ENCODE measurements around the gene DALRD3.

DALRD3 gene

GRCh38 chr3:49017971-49018706, at the start of gene DALRD3:
Gene DALRD3, minus strand, starts transcription at chr3:49018580. Its CDS starts 16 bp downstream, at chr3:49018564.
- no peak for DNase-seq (ENCODE audit: low read depth)
- peak within 1 kb of the TSS; percentile 79 for H3K4me3 ChIP-seq (ENCODE audit: low read depth, low read length)
- no peak for TF ChIP-seq CTCF (IDR thresholded peaks at IDR 0.05; ENCODE audit: low read depth, low read length, missing control alignments)

- DNase-seq (ENCODE audit: low read depth) = no peak
- no peak overlapping the region for H3K4me3 ChIP-seq (ENCODE audit: low read depth, low read length)
- no peak for TF ChIP-seq CTCF (IDR thresholded peaks at IDR 0.05; ENCODE audit: low read depth, low read length, missing control alignments)
Measured at GRCh38 chr3:49058011-49058410, 39.6 kb upstream of the DALRD3 start.

GRCh38 chr3:49057268-49057667, 38.9 kb upstream of the DALRD3 start:
- TF ChIP-seq CTCF (IDR thresholded peaks at IDR 0.05; ENCODE audit: low read depth, low read length, missing control alignments) = no peak
- DNase-seq (ENCODE audit: low read depth) = no peak

GRCh38 chr3:49054344-49054862, 36.0 kb upstream of the DALRD3 start:
- H3K4me3 ChIP-seq (ENCODE audit: low read depth, low read length) = no peak overlapping the region
- DNase-seq (ENCODE audit: low read depth) = no peak
- no peak for TF ChIP-seq CTCF (IDR thresholded peaks at IDR 0.05; ENCODE audit: low read depth, low read length, missing control alignments)

More at GRCh38 chr3:49057268-49057667, 38.9 kb upstream of the DALRD3 start:
- H3K4me3 ChIP-seq (ENCODE audit: low read depth, low read length) = no peak overlapping the region

- no peak for TF ChIP-seq CTCF (IDR thresholded peaks at IDR 0.05; ENCODE audit: low read depth, low read length, missing control alignments)
- no peak overlapping the region for H3K4me3 ChIP-seq (ENCODE audit: low read depth, low read length)
- DNase-seq (ENCODE audit: low read depth) = no peak
Measured at GRCh38 chr3:49053543-49053942, 35.2 kb upstream of the DALRD3 start.

GRCh38 chr3:49035281-49035680, 16.9 kb upstream of the DALRD3 start:
- H3K4me3 ChIP-seq (ENCODE audit: low read depth, low read length) = no peak overlapping the region
- no peak for TF ChIP-seq CTCF (IDR thresholded peaks at IDR 0.05; ENCODE audit: low read depth, low read length, missing control alignments)
- no peak for DNase-seq (ENCODE audit: low read depth)

- DNase-seq (ENCODE audit: low read depth) = no peak
- no peak overlapping the region for H3K4me3 ChIP-seq (ENCODE audit: low read depth, low read length)
- TF ChIP-seq CTCF (IDR thresholded peaks at IDR 0.05; ENCODE audit: low read depth, low read length, missing control alignments) = no peak
Measured at GRCh38 chr3:49034650-49035049, 16.3 kb upstream of the DALRD3 start.
